ENCODE data around the gene WDR86. TPM values are rescaled to one million over a fixed set of nuclear protein-coding genes. Genes with fewer than 3 reads are reported as not detected.

WDR86 gene
- total RNA-seq, 1 experiment from 2014 or later, result not detected

GRCh38 chr7:151351967-151352366 lies 57.9 kb downstream of the WDR86 start:
- Histone ChIP-seq H3K4me2 (ENCODE audit: low read length) (no peak overlapping the region), H3K36me3 (ENCODE audit: control insufficient read depth in 1 of 2, insufficient read depth in 2 of 2, low read length in 2 of 2) (peaks cover 26 to 30% of the 10 kb centered on the region in 2 experiments), H3K4me3 (replicated peaks in 1 of 2; ENCODE audit: low read depth in 1 of 2, low read length in 2 of 2) (no peak overlapping the region), H3K4me1 (ENCODE audit: control insufficient read depth in 1 of 2, insufficient read depth in 2 of 2, low read length in 2 of 2) (no peaks in the 10 kb centered on the region), H3K27me3 (ENCODE audit: insufficient read depth, low read length) (no peaks in the 10 kb centered on the region), H3K79me2 (ENCODE audit: insufficient read depth, low read length) (no peaks in the 10 kb centered on the region), H3K9ac (ENCODE audit: low read length) (no peak overlapping the region), H2AFZ (ENCODE audit: low read depth, low read length, poor library complexity, severe bottlenecking) (no peak overlapping the region), H3K27ac (ENCODE audit: low read depth, low read length) (no peak overlapping the region), H4K20me1 (ENCODE audit: insufficient read depth) (no peaks in the 10 kb centered on the region), H3K9me3 (ENCODE audit: control insufficient read depth in 1 of 2, insufficient read depth in 1 of 2, low read depth in 1 of 2, low read length in 2 of 2) (no peaks in the 10 kb centered on the region), H3K9me2 (ENCODE audit: insufficient read depth) (no peaks in the 10 kb centered on the region)
- CTCF ChIA-PET, result interaction anchor here (1.9 to 4.2 kb wide), 2 partner anchors 34 to 36 kb away, joined by 4 to 18 read pairs; no protein-coding TSS in a partner anchor
- POLR2A ChIA-PET, result no interaction called here
- DNase-seq (ENCODE audit: low read depth, low spot score) (no peak), ATAC-seq (no peak)
- TF ChIP-seq FOSL1 (IDR thresholded peaks at IDR 0.05; ENCODE audit: low read depth), result no peak
- no peak for TF ChIP-seq TCF7L2 (IDR thresholded peaks at IDR 0.05; ENCODE audit: borderline replicate concordance, extremely low read depth, insufficient read depth, insufficient read length)
- TF ChIP-seq MAX (IDR thresholded peaks at IDR 0.05), result no peak
- TF ChIP-seq ZNF274 (IDR thresholded peaks at IDR 0.05; ENCODE audit: low read depth, low read length), result no peak
- no peak for TF ChIP-seq EZH2 (IDR thresholded peaks at IDR 0.05)
- no TSS peak for BruUV-seq (replicated peaks)
- RAD21 ChIA-PET (ENCODE audit: low non-redundant PET in 1 of 2, low total read pairs in 2 of 2, uncharacterized antibody in 2 of 2, unreplicated experiment in 2 of 2), result interaction anchor here in 1 of 2 experiments (1.0 kb wide), 1 partner anchor 36 kb away, joined by 4 read pairs; no protein-coding TSS in a partner anchor
- intact Hi-C loops (cut with micrococcal nuclease), result no loop called here

- Histone ChIP-seq H3K4me3 (replicated peaks in 1 of 2; ENCODE audit: low read depth in 1 of 2, low read length in 2 of 2) (no peak overlapping the region), H3K27ac (ENCODE audit: low read depth, low read length) (no peak overlapping the region), H4K20me1 (ENCODE audit: insufficient read depth) (no peaks in the 10 kb centered on the region), H3K36me3 (ENCODE audit: control insufficient read depth in 1 of 2, insufficient read depth in 2 of 2, low read length in 2 of 2) (peaks cover 24 to 33% of the 10 kb centered on the region in 2 experiments; a peak in 3 of 4 replicates), H3K9ac (ENCODE audit: low read length) (no peak overlapping the region), H3K9me2 (ENCODE audit: insufficient read depth) (no peaks in the 10 kb centered on the region), H3K4me2 (ENCODE audit: low read length) (no peak overlapping the region), H3K4me1 (ENCODE audit: control insufficient read depth in 1 of 2, insufficient read depth in 2 of 2, low read length in 2 of 2) (peaks cover 7 to 8% of the 10 kb centered on the region in 2 experiments), H3K27me3 (ENCODE audit: insufficient read depth, low read length) (no peaks in the 10 kb centered on the region), H2AFZ (ENCODE audit: low read depth, low read length, poor library complexity, severe bottlenecking) (no peak overlapping the region), H3K79me2 (ENCODE audit: insufficient read depth, low read length) (peaks cover 6% of the 10 kb centered on the region; the same call in 1 of the 2 replicates), H3K9me3 (ENCODE audit: control insufficient read depth in 1 of 2, insufficient read depth in 1 of 2, low read depth in 1 of 2, low read length in 2 of 2) (no peaks in the 10 kb centered on the region)
- ChIA-PET CTCF (interaction anchor here (0.7 to 4.2 kb wide), 4 partner anchors 10 to 35 kb away, joined by 3 to 18 read pairs (median 4); no protein-coding TSS in a partner anchor), POLR2A (no interaction called here), RAD21 (ENCODE audit: low non-redundant PET in 1 of 2, low total read pairs in 2 of 2, uncharacterized antibody in 2 of 2, unreplicated experiment in 2 of 2) (interaction anchor here (1.0 to 1.2 kb wide), 2 partner anchors 35 to 98 kb away, joined by 3 to 4 read pairs; no protein-coding TSS in a partner anchor)
- no TSS peak for BruUV-seq (replicated peaks)
- intact Hi-C loops (cut with micrococcal nuclease), result no loop called here
- DNase-seq (ENCODE audit: low read depth, low spot score) (no peak), ATAC-seq (peak; percentile 74)
- TF ChIP-seq SIN3A (IDR thresholded peaks at IDR 0.05; ENCODE audit: low read depth), result no peak
- peak; percentile 9; the same call in 1 of the 2 replicates for TF ChIP-seq RAD21 (IDR thresholded peaks at IDR 0.05; ENCODE audit: low read depth)
- TF ChIP-seq CEBPB (IDR thresholded peaks at IDR 0.05; ENCODE audit: low read depth), result no peak
- TF ChIP-seq CTCF (IDR thresholded peaks at IDR 0.05 in 2 of 3, conservative IDR thresholded peaks at IDR 0.05 in 1 of 3; ENCODE audit: borderline replicate concordance in 1 of 3, insufficient read depth in 1 of 3, low read depth in 2 of 3, low read length in 2 of 3), result peak in 2 of 3 experiments; percentile 42 to 54; a peak in 5 of 6 replicates
- no peak for TF ChIP-seq CBX3 (IDR thresholded peaks at IDR 0.05; ENCODE audit: low read depth)
Observed at GRCh38 chr7:151351027-151351426, 58.8 kb downstream of the WDR86 start.

Measured in HCT116 (cell line).